ENCODE measurements around the gene HTRA3.

The HTRA3 gene

GRCh38 chr4:8270418-8270771 is 841 bp downstream of the HTRA3 start:
- no peak for DNase-seq

- DNase-seq = no peak
Measured at GRCh38 chr4:8270912-8271815, 1.6 kb downstream of the HTRA3 start.

- DNase-seq = no peak
Measured at GRCh38 chr4:8271821-8272220, 2.3 kb downstream of the HTRA3 start.

GRCh38 chr4:8272472-8273428 is 3.2 kb downstream of the HTRA3 start:
- DNase-seq = no peak

- no peak for DNase-seq
Measured at GRCh38 chr4:8273450-8273849, 3.9 kb downstream of the HTRA3 start.

GRCh38 chr4:8274066-8274652 is 4.6 kb downstream of the HTRA3 start:
- no peak for DNase-seq

- no peak for DNase-seq
Measured at GRCh38 chr4:8274765-8275547, 5.4 kb downstream of the HTRA3 start.

- DNase-seq = no peak
Measured at GRCh38 chr4:8275548-8275910, 6.0 kb downstream of the HTRA3 start.

GRCh38 chr4:8276358-8277240 is 7.0 kb downstream of the HTRA3 start:
- no peak for DNase-seq

GRCh38 chr4:8277356-8278008 is 7.9 kb downstream of the HTRA3 start:
- no peak for DNase-seq

- no peak for DNase-seq
Measured at GRCh38 chr4:8278009-8278395, 8.4 kb downstream of the HTRA3 start.

GRCh38 chr4:8278421-8279287 is 9.1 kb downstream of the HTRA3 start:
- no peak for DNase-seq

GRCh38 chr4:8279321-8280157 is 10.0 kb downstream of the HTRA3 start:
- no peak for DNase-seq

GRCh38 chr4:8280158-8280875 is 10.8 kb downstream of the HTRA3 start:
- no peak for DNase-seq

GRCh38 chr4:8280876-8281440 is 11.4 kb downstream of the HTRA3 start:
- no peak for DNase-seq

- DNase-seq = no peak
Measured at GRCh38 chr4:8281519-8282133, 12.1 kb downstream of the HTRA3 start.

GRCh38 chr4:8282134-8282641 is 12.6 kb downstream of the HTRA3 start:
- no peak for DNase-seq
